GM23338 (cell line): ENCODE measurements around the gene PSMD13. TPM values are rescaled to one million over a fixed set of nuclear protein-coding genes. Genes with fewer than 3 reads are reported as not detected.

Experiments
- ATAC-seq: fragments of 200-7000 bp; cut with Tn5 transposase; 3 replicates; pipeline ENCODE4 v1.9.1; 2020
- DNase-seq: peaks from one replicate; pipeline ENCODE4 v3.0.0-alpha.2; 2015; ENCODE audit warnings: low spot score
- H2AFZ ChIP-seq: fragments of 200-600 bp; sonication (generic); 2 replicates; pipeline ENCODE4 v1.8.0; 2016; ENCODE audit warnings: antibody characterized with exemption, mild to moderate bottlenecking, moderate library complexity
- H3F3A ChIP-seq: fragments of 200-600 bp; sonication (generic); replicated peaks from 2 replicates; pipeline ENCODE4 v1.8.0; 2017; ENCODE audit warnings: antibody characterized with exemption, mixed run types, low read depth
- H3K27ac ChIP-seq: fragments of 200-600 bp; sonication (generic); 2 replicates; pipeline ENCODE4 v1.6.1; 2016; ENCODE audit warnings: low read depth
- H3K27me3 ChIP-seq: fragments of 200-600 bp; sonication (generic); 2 replicates; pipeline ENCODE4 v1.8.0; 2016; ENCODE audit warnings: mild to moderate bottlenecking, mixed run types, moderate library complexity; ENCODE audit not compliant: insufficient read depth
- H3K36me3 ChIP-seq: fragments of 200-600 bp; sonication (generic); 2 replicates; pipeline ENCODE4 v1.8.0; 2016; ENCODE audit warnings: mild to moderate bottlenecking; ENCODE audit not compliant: insufficient read depth
- H3K4me1 ChIP-seq: fragments of 200-600 bp; sonication (generic); 2 replicates; pipeline ENCODE4 v1.8.0; 2016; ENCODE audit warnings: mild to moderate bottlenecking, moderate library complexity; ENCODE audit not compliant: insufficient read depth
- H3K4me2 ChIP-seq: fragments of 200-600 bp; sonication (generic); 2 replicates; pipeline ENCODE4 v1.7.1; 2017; ENCODE audit warnings: mixed run types
- H3K4me3 ChIP-seq: fragments of 200-600 bp; sonication (generic); 2 replicates; pipeline ENCODE4 v1.6.1; 2016; ENCODE audit warnings: mixed run types
- H3K79me2 ChIP-seq: fragments of 200-600 bp; sonication (generic); replicated peaks from 2 replicates; pipeline ENCODE4 v1.8.0; 2017; ENCODE audit warnings: mild to moderate bottlenecking; ENCODE audit not compliant: insufficient read depth
- H3K9me2 ChIP-seq: fragments of 200-600 bp; sonication (generic); 2 replicates; pipeline ENCODE4 v1.8.0; 2017; ENCODE audit not compliant: insufficient read depth
- H4K20me1 ChIP-seq: fragments of 200-600 bp; sonication (generic); replicated peaks from 2 replicates; pipeline ENCODE4 v1.8.0; 2017; ENCODE audit warnings: mild to moderate bottlenecking; ENCODE audit not compliant: insufficient read depth
- H3K27ac Mint-ChIP-seq: 2 replicates; pipeline ENCODE4 v1.8.0; 2020; ENCODE audit warnings: inconsistent platforms, mild to moderate bottlenecking, moderate library complexity, mixed read lengths
- H3K27me3 Mint-ChIP-seq: 3 replicates; pipeline ENCODE4 v1.8.0; 2022; ENCODE audit warnings: low read depth, mild to moderate bottlenecking, moderate library complexity, mixed read lengths, inconsistent platforms; ENCODE audit not compliant: insufficient read depth, poor library complexity
- H3K36me3 Mint-ChIP-seq: 3 replicates; pipeline ENCODE4 v1.8.0; 2021; ENCODE audit warnings: low read depth, mild to moderate bottlenecking, inconsistent platforms, moderate library complexity, mixed read lengths
- H3K4me1 Mint-ChIP-seq: 3 replicates; pipeline ENCODE4 v1.8.0; 2020; ENCODE audit warnings: mild to moderate bottlenecking, inconsistent platforms, mixed read lengths
- H3K4me3 Mint-ChIP-seq: 3 replicates; pipeline ENCODE4 v1.8.0; 2021; ENCODE audit warnings: moderate library complexity, mild to moderate bottlenecking, inconsistent platforms, mixed read lengths
- H3K9me3 Mint-ChIP-seq: 3 replicates; pipeline ENCODE4 v1.8.0; 2020; ENCODE audit warnings: moderate library complexity, mild to moderate bottlenecking, inconsistent platforms, mixed read lengths
- EZH2 ChIP-seq: fragments of 200-600 bp; sonication (generic); IDR thresholded peaks from one replicate; pipeline ENCODE4 v1.8.0; 2017; ENCODE audit warnings: antibody characterized with exemption, mild to moderate bottlenecking, low read depth; ENCODE audit not compliant: unreplicated experiment
- JUNB ChIP-seq: IDR thresholded peaks from one replicate; pipeline ENCODE4 v1.6.1; 2016; ENCODE audit warnings: antibody characterized with exemption; ENCODE audit not compliant: unreplicated experiment
- POLR2AphosphoS5 ChIP-seq: IDR thresholded peaks from 2 replicates; pipeline ENCODE4 v1.6.1; 2016; ENCODE audit warnings: antibody characterized with exemption, low read depth
- STAT1 ChIP-seq: IDR thresholded peaks from one replicate; pipeline ENCODE4 v1.6.1; 2016; ENCODE audit warnings: antibody characterized with exemption; ENCODE audit not compliant: unreplicated experiment
- ZNF114 ChIP-seq: fragments of 250-450 bp; sonication (Bioruptor Pico); IDR thresholded peaks from 2 replicates; pipeline ENCODE4 v1.5.0; 2020; ENCODE audit warnings: mild to moderate bottlenecking, moderate library complexity
- ZNF331 ChIP-seq: fragments of 250-450 bp; sonication (Bioruptor Pico); IDR thresholded peaks from 2 replicates; pipeline ENCODE4 v1.5.0; 2020; ENCODE audit warnings: low read depth, mild to moderate bottlenecking, moderate library complexity
- ZNF462 ChIP-seq: fragments of 250-450 bp; sonication (Bioruptor Pico); IDR thresholded peaks from 2 replicates; pipeline ENCODE4 v1.5.0; 2020; ENCODE audit warnings: mild to moderate bottlenecking, moderate library complexity
- polyA plus RNA-seq: library from polyadenylated mRNA; unstranded; fragments of >200 nt; fragmentation: Nextera tagmentation; extraction: Ambion mirVana; gene quantifications from 2 replicates; pipeline ENCODE4 v1.2.1, GENCODE V29; 2016
- total RNA-seq: library from RNA; depleted of rRNA; stranded (reverse); fragments of >200 nt; shearing (Covaris generic); gene quantifications from 2 replicates; pipeline ENCODE4 v1.2.3, GENCODE V29; 2014
- TF ChIP-seq, protein P1 (sequence below), 2 experiments: fragments of 200-600 bp in 1 of 2; sonication (generic) in 1 of 2; conservative IDR thresholded peaks; 2 replicates each; pipeline versions ENCODE4 v1.5.1 to v1.6.1; 2016 to 2017; ENCODE audit warnings: antibody characterized with exemption in 2 of 2, low read depth in 2 of 2, mild to moderate bottlenecking in 2 of 2, moderate library complexity in 1 of 2

PSMD13 gene
- total and polyA plus RNA-seq, 2 experiments from 2014 or later: 111 to 114 TPM

DNA sequence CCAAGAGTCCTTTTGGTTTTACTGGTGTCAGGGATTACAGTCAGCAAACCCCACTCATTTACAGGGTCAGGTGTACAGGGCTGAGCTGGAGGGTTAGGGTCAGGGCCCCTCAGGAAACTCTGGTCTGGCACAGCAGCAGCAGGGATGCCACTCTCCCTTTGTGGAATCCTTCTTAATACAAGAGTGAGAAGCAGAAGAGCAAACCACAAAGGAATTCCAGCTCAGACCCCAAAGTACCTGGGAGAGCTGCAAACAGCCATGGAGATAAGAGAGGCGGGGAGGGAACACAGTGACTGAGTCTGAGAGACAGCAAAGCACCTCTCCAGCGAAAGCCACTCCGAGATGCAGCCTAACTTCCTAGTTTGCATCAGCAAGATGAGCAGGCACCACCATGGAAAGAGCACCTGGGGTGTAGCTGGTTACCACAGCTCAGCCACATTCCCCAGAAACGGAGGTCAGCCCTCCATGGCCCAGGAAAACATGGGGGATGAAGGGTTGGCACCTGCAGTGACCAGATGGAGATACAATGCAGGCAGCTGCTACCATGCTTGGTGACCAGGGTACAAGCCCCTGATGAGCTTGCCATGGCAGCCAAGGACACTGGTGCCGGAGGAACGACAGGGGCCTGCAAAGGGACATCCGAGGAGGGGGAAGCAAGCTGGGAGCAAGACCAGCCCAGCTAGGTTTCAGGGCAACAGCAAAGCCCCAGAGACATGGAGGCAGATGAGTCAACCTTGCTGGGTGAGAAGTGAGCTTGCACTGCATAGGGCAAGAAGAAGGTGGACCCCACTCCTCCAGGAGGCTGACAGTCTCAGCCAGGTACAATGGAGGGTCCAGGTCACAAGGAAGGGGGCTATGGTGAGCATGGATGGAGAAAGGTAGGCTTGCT lies 33.5 kb upstream of the PSMD13 start:
- no peak overlapping the region for H3K4me3 ChIP-seq
- Mint-ChIP-seq H3K27ac (no peak overlapping the region), H3K27me3 (peaks cover 18% of the 10 kb centered on the region), H3K4me3 (no peak overlapping the region), H3K9me3 (no peaks in the 10 kb centered on the region; the same call in 2 of the 3 replicates), H3K36me3 (peaks cover 21% of the 10 kb centered on the region), H3K4me1 (peaks cover 4% of the 10 kb centered on the region; the same call in 1 of the 3 replicates)
- H3K4me2 ChIP-seq: no peak overlapping the region
- no peak overlapping the region for H3K27ac ChIP-seq
- no peaks in the 10 kb centered on the region for H3K36me3 ChIP-seq
- no peak for ATAC-seq
- no peak for DNase-seq
- peaks cover 5% of the 10 kb centered on the region; the same call in 1 of the 2 replicates for H3K4me1 ChIP-seq
- H3F3A ChIP-seq: peaks cover 9% of the 10 kb centered on the region
- no peaks in the 10 kb centered on the region for H3K27me3 ChIP-seq
- H3K79me2 ChIP-seq: peaks cover 16% of the 10 kb centered on the region
- peaks cover 4% of the 10 kb centered on the region; the same call in 1 of the 2 replicates for H4K20me1 ChIP-seq
- H3K9me2 ChIP-seq: no peaks in the 10 kb centered on the region
- H2AFZ ChIP-seq: no peak overlapping the region
- TF ChIP-seq EZH2: no peak
- no peak for TF ChIP-seq ZNF331 (CRISPR knock-in tag)
- TF ChIP-seq, protein P1, sequence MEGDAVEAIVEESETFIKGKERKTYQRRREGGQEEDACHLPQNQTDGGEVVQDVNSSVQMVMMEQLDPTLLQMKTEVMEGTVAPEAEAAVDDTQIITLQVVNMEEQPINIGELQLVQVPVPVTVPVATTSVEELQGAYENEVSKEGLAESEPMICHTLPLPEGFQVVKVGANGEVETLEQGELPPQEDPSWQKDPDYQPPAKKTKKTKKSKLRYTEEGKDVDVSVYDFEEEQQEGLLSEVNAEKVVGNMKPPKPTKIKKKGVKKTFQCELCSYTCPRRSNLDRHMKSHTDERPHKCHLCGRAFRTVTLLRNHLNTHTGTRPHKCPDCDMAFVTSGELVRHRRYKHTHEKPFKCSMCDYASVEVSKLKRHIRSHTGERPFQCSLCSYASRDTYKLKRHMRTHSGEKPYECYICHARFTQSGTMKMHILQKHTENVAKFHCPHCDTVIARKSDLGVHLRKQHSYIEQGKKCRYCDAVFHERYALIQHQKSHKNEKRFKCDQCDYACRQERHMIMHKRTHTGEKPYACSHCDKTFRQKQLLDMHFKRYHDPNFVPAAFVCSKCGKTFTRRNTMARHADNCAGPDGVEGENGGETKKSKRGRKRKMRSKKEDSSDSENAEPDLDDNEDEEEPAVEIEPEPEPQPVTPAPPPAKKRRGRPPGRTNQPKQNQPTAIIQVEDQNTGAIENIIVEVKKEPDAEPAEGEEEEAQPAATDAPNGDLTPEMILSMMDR (conservative IDR thresholded peaks at IDR 0.05; ENCODE audit: low read depth in 2 of 2): no peak
- TF ChIP-seq JUNB: no peak
- peak; percentile 6; the same call in 1 of the 2 replicates for TF ChIP-seq POLR2AphosphoS5

DNA sequence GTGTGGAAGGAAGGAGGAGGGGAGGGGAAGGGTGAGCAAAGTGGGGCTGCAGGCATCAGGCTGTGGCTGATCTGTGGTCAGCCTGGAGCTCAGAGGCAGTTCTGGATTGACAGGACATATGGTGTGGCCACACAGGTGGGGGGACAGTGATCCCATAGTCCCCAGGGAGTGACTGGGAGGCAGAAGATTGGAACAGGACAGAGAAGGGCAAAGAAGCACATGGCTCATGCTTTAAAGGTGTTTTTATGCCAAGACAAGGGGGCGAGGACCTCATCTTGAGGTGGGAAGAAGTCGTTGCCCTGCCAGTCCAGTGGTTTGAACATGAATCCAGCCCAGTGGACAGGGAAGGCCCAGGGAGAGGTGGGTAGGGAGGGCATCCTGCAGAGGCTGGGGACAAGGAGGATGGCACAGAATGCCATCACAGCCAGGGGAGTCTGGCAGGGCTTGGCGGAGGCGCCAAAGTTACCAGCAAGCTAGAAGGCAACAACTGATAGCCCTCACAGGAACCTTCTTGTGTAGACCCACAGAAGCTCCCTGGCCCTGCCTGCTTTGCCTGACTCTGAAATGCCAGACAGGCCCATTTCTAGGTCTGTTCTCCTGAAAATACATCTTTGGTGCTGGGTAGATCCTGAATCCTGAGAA lies 32.7 kb upstream of the PSMD13 start:
- H3K27ac Mint-ChIP-seq: no peak overlapping the region
- H3K9me3 Mint-ChIP-seq: no peaks in the 10 kb centered on the region
- no peak overlapping the region for H3K4me3 Mint-ChIP-seq
- Histone ChIP-seq H3K9me2 (no peaks in the 10 kb centered on the region), H3K4me2 (no peak overlapping the region), H2AFZ (no peak overlapping the region), H3K36me3 (no peaks in the 10 kb centered on the region), H3K4me1 (peaks cover 5% of the 10 kb centered on the region; the same call in 1 of the 2 replicates), H4K20me1 (peaks cover 4% of the 10 kb centered on the region; the same call in 1 of the 2 replicates), H3K79me2 (peaks cover 16% of the 10 kb centered on the region), H3K27me3 (no peaks in the 10 kb centered on the region), H3K27ac (no peak overlapping the region), H3F3A (peaks cover 9% of the 10 kb centered on the region), H3K4me3 (no peak overlapping the region)
- DNase-seq (no peak), ATAC-seq (no peak)
- H3K27me3 Mint-ChIP-seq: peaks cover 13% of the 10 kb centered on the region
- H3K36me3 Mint-ChIP-seq: peaks cover 21% of the 10 kb centered on the region
- TF ChIP-seq POLR2AphosphoS5: no peak
- TF ChIP-seq, protein P1 (conservative IDR thresholded peaks at IDR 0.05; ENCODE audit: low read depth in 2 of 2): no peak
- no peak for TF ChIP-seq STAT1
- TF ChIP-seq ZNF114: no peak
- TF ChIP-seq ZNF462 (CRISPR knock-in tag): no peak
- peaks cover 4% of the 10 kb centered on the region; the same call in 1 of the 3 replicates for H3K4me1 Mint-ChIP-seq
